NCI-H2081 treated with DMSO at 0.1 percent for 48 hours (cell line): ENCODE results near the gene IL1RAP.
"Not testable (repeated sequence)": the region's sequence is repeated elsewhere in the genome, so short reads cannot be mapped to it uniquely, and the experiment has no call there.

Experiments used
- DNase-seq: peaks from one replicate; lab custom pipeline; 2025; lab: John Stamatoyannopoulos, UW

Gene IL1RAP

DNA sequence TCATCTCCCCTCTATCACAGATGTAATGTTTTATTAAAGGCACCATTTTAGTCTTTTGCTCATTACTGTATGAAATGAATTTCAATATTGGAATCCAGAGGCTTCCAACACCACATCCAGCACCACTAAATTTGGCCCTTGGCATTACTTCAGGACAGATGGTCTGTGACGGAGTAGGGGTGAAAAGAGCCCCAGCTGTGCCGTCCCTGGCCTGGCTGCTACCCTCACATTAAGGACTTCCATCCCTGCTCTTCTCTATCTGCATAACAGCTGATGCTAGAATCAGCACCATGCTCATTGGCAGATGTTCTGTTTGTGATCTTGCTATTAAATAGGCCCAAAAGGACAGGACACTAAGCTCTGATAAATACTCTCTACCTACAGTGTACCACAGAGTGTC is 152.9 kb downstream of the IL1RAP start:
- no peak for DNase-seq

DNA sequence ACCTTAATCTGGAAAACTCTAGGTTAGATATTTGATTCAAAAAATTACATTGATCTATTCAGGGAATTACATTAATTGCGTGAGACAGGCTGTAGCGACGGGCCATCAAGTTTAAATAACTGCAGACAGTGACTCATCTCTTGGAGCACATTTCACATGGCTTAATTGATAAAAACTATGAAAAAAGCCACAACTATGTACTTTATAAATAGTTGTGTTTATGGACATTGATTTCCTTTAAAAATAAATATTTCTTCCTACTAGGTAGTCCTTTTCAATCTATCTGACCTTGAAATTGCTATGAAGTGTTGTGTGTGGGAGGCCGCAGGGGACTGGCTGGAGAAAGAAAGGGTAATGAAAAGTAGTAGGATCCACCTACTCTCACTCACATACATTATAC is 157.8 kb downstream of the IL1RAP start:
- no peak for DNase-seq

DNA sequence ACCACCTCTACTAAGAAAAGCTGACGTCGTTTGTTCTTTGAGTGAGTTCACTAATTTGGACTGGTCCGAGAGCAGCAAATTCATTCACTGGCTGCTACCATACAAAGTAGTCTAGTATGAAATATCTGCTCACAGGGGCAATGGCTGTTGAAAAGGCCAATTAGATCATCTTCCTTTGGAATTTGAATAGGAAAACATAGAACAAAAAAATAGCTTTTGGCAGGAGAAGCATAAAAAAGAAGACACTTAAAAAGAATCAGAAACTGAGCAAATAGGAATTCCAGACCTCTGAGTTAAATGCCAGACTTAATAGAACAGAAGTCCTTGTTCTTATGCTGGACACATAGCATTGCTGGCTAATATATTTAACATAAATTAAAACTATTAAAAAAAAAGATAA is 159.3 kb downstream of the IL1RAP start:
- no peak for DNase-seq

DNA sequence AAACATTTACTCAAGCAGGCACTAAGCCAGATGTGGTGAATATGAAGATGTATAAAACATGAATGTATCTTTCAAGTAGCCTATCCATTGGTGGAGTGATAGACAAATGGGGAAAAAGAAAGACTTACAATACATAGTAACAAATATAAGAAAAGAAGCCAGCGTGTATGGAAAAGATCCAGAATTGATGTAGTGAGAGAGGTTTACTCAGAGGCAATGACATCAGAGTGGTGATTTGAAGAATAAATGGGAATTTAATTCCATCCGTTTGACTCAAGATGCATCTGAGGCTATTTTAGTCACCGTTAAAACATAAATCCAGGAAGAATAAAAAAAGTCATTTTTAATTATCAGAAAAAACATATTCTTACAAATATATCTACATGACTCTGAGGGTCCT is 162.6 kb downstream of the IL1RAP start:
- no peak for DNase-seq

DNA sequence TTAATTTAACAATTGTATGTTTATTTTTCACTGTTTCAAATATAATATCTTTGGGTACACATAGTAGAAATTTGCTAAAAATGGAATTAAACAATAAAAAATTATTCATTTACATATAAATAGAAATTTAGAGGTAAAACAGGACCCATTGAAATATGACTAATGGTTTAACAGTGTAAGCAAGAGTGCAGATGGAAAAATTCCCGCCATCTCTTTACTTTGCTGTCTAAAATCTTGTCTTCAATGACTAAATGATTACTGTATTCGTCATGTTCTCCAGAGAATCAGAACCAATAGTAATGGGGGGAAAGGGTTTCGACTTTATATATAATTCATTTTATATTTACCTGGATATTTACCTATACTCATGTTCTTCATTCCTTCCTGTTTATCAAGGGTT is 163.1 kb downstream of the IL1RAP start:
- no peak for DNase-seq

DNA sequence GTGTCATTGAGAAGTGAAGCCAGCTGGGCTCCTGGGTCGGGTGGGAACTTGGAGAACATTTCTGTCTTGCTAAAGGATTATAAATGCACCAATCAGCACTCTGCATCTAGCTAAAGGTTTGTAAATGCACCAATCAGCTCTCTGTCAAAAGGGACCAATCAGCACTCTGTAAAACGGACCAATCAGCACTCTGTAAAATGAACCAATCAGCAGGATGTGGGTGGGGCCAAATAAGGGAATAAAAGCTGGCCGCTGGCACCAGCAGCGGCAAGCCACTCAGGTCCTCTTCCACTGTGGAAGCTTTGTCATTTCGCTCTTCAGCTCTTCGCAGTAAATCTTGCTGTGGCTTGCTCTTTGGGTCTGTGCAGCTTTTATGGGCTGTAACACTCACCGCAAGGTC is 164.0 kb downstream of the IL1RAP start:
- DNase-seq, result not testable (repeated sequence)

DNA sequence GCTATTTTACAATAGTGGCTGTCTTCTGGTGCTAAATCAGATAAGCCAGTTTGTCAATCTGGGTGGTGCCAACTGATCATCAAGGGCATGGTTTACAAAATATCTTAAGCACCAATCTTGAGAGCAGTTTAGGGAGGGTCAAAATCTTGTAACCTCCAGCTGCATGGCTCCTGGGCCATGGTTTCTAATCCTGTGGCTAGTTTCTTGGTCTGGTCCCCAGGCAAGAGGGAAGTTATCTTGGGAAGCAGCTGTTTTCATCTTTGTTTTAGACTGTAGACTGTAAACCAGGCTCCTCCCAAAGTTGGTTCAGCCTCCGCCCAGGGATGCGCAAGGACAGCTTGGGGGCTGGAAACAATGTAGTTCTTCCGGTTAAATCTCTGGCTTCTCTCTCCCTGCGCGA is 166.8 kb downstream of the IL1RAP start:
- DNase-seq, result no peak

DNA sequence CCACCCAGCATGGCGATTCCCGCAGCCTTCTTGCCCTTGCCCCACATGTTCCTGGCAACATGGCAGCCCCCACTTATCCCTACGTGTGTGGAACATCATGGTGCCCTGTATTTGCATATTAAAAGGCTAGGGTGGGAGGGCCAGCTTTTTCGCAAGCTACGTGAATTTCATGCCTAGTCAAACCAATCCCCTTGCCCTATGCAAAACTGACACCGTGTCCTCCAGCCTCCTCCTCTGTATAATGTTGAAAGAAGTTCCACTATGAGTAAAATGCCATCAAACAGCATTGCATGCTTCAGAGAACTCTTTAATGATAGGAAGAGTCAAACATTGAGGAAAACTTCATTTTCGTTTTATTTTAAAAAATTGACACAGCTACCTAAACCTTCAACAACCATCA is 170.9 kb downstream of the IL1RAP start:
- no peak for DNase-seq

DNA sequence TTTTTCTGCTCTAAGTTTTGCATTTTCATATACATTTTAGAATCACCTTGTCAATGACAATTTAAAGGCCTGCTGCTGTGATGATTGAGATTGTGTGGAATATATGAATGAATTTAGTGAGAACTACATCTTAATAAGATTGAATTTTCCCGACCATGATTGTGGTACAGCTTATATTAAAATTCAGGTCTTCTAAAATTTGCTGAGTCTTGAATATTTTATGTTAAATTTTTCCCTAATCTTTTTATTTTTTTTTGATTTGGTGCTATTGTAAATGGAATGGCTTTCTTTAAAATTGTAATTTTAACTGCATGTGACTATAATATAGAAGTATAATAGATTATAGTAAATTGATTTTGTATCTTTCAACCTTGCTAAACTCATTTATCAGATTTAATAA is 172.1 kb downstream of the IL1RAP start:
- no peak for DNase-seq

DNA sequence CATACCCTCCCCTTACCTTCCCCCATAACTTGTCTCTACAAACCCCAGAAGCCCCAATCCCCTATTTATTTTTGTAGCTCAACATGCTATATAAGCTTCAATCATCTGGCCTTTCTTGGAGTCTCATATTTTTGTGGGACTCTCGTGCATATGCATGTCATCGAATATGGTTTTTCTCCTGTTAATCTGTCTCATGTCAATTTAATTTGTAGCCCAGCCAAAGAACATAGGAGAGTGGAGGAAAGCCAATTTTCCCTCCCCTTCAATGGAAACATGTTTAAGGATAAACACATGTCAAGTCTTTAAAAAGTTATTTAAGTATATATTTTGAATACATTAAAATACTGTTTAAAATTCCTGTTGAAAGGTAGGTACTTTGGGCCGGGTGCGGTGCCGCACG is 176.4 kb downstream of the IL1RAP start:
- DNase-seq, result no peak

DNA sequence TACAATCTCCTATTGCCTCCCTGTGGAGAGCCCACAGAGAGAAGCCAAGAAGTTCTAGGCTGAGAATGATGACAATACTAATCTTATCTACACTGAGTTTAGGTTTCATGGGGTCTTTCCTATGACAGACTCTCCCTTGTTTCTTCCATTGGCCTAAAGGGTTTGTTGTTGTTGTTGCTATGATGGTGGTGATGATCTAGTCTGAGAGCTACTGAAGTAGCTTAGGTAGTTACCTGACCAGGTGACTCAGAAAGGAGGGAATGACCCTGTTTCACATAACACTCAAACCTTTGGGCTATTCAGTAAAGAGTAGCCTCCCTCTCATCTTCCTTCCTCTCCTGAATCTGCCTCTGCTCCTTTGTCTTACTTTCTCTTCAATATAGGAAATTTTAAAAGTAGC is 178.4 kb downstream of the IL1RAP start:
- DNase-seq, result no peak

DNA sequence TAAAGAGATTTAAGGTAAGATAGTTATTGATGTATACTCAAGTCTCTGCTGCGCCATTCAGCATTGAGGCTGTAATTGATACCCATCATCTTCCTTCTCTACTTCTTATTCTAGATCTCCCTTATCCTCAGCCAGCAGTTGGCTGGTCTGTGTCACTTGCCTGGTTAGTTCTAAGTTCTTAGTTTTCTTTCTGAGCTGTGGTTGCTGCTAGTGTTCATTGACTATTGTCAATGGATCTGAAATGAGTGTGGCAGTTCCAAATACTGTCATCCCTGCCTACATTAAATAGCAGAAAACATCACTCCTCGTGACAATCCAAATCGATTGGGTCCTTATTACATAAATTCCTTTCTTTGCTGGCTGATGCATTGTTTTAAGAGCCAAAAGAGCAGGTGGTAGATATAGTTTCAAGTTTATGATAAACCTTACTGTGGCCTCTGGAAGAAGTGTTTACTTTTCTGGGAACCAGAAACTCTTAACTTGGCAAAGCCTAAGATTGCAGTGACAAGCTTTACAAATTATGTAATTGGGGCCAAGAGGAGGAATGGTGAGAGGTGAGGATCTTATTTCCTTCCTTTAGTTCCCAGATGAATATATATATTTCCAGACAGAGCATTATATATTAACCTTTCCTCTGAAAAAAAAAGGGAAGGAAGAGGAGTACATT is 180.6 kb downstream of the IL1RAP start:
- no peak for DNase-seq

DNA sequence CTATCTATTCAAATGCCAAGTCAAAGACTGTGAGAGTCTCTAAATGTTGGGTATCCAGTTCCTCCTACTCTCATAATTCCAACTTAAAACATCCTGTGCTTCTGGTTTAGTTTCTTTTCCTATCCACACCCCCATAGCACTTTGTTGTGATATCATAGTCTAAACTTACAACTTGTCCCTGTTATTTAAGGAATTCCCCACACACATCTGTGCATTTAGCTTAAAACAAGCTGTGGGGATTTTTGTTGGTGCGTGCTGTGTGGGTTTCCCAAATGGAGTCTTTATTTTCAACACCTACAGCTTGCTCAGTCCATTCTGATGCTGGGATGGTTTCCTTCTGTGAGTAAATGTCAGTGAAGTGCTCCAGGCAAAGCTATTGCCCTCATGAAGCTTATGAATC is 181.3 kb downstream of the IL1RAP start:
- DNase-seq, result no peak

DNA sequence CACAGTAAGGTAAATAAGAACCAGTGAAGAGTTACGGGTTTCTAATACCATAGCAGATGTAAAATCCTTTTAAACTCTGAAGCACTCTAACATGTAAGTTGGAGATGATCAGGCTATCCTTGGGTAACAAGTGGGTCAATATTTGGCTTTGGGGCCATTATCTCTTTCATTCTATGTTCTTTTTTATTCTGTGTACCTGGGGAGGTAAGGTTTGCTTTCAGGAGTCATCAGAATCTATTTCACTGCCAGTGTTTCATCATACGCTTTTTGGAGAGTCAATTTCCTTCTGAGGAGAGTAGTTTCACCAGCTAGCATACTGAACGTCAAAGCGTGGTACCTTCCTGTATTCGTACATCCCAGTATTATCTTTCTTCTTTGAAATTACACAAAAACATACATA is 182.1 kb downstream of the IL1RAP start:
- DNase-seq, result no peak

DNA sequence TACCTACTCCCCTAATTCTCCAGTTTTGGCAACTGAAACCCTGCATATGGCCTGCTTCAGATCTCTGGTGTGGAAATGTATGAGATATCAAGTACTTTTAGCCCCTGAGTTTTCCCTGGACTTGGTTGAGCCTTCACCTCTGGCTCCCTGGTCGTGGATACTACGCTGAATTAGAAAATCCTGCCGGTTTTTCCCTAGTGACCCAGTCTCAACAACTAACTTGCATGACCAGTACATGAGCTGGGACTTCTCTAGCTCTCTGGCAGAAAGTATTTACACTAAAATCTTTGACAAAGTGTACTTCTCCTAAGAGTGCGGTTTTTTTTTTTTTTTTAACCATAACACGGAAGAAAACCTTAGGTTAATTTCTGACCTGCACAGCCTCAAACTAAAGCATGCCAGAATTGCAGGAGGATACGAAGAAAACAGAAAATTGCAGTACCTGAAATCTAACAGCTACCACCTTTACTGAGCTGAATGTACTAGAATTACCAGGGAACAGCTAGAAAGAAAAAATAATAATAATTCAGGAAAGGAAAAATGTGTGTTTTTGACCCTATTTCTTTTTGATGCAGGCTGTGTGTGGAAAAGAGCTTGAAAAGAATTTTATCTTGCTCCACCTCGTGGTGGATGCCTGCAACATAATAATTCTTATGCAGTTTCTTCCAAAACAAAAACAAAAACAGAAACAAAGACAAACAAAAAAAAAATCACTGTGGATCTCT is 183.1 kb downstream of the IL1RAP start:
- no peak for DNase-seq

DNA sequence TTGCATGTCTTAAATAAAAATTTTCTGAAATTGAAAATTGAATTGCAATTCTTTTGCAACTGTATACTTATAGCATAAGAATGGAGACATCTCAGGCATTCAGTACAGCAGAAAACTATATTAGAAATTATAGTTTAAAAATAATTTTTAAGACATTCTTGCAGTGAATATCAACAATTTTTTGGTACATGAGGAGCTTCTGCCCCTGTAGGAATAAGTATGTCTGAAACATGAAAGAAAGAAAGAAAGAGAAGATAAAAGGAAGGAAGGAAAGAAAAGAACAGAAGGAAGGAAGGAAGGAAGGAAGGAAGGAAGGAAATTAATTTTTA is 183.6 kb downstream of the IL1RAP start:
- DNase-seq, result no peak

DNA sequence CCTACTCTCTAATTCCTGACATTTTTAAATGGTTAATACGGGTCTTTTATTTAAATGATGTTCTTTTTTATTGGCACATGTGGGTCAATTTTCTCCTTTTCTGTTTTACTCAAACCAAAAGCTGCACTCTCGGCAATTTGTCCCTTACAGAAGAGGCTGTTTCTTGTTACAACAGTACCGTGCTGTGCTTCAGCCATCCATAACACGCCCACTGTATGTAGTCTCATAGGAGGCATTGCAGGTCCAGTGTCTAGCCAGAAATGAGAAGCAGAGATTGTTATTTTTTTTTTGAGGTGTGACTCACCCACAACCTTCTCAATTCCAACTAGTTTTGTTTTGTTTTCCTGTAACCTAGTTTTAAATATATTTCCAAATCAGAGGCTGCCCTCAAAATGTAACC is 184.0 kb downstream of the IL1RAP start:
- DNase-seq, result no peak

DNA sequence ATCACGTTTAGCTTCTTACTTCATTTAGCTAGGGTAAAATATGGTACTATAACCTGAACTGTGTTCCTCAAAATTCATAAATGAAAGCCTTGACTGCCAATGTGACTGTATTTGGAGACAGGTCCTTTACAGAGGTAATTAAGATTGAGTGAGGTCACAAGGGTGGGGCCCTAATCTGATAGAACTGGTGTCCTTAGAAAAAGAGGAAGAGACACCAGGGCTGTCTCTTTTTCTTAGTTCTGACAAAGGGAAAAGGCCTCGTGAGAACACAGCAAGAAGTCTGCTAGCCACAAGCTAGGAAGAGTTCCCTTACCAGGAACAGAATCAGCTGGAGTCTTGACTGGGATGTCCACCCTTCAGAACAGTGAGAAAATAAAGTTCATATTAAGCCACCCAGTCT is 185.9 kb downstream of the IL1RAP start:
- DNase-seq, result no peak

DNA sequence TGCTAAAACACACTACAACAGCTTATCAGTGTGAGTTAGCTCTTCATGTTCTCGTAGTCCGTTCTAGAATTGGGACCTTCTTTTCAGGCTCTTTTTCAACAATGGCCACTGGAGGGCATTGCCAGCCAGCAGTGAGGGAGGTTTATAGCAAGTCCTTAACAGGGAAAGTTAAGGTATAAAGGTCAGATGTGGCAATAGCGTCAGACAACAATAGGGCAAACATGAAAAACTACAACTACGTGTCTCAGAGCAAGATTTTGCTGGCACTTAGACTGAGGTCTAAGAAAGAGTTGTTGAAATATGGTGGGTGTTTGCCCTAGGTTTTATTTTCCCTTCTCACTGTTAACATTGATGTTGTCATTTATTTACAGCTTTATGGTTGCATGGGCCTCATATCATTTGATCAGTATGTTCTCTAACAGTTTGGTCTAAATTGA is 187.2 kb downstream of the IL1RAP start:
- DNase-seq, result no peak

DNA sequence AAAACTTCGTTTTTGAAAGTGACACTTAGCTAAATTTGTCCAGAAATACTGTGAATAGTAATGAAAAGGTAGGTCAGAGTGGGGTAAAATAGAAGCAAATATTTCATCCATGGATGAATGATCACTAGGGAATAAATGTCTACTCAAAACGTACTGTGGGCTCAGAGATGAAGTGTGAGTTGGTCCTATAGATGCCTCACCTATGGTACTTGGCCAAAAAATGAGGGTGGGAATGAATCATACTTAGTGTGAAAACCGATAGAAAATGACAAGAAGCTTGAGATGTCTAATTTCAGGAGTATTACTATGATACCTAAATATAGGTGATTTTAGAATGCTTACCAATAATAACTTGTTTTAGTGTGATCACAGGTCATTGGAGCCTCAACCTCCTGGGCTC is 192.7 kb downstream of the IL1RAP start:
- no peak for DNase-seq
